Hypothalamus (tissue), 51 donors: ENCODE data around the gene NID2.

Experiments
- DNase-seq, 51 donors: peaks; one replicate each; lab custom pipeline; 2025; lab: John Stamatoyannopoulos, UW

NID2 gene

DNA sequence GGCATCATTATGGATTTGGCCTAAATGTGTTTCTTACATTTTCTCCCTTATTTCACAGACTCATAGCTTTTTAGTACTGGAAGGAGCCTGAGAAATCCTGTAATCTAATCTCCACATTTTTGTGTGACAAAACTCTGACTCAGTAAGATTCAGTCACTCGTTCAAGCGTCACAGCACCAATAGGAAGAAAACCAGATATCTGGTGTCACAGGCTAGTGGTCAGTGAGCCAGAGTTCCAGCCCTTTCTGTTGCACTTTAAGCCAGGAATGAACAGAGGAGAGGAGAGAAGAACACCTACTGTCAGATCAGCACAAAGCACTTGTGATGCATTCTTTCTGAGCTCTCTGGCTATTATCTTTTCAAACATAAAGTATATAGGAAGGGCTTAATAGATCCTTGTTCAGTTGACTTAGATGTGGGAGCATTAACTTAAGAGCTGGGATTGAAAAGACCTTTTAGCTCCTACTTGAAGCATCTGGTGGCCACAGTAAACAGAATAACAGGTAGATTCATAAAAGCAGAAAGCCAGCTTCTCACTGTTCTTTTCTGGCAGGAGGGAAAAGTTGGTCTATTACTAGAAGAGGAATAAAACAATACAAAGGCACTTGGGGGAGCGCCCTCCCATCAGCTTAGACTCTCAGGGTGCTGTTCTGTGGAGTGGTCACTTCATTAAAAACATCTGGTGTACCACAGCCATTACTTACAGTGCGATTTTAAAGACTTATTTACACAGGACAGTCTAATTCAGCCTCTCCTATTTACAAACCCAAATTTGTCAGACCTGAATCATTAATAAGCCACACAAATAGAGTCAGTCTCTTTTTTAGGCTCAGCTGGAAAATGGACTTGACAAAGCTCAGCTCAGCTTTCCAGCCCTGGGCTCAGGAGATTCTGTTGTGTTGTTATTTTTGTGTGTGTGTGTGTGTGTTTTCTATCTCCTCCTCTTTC lies 12.2 kb upstream of the NID2 start:
- DNase-seq, result no peak

GRCh38 chr14:52080158-52080800 lies 11.4 kb upstream of the NID2 start:
- DNase-seq, result no peak

GRCh38 chr14:52079239-52079959 lies 10.5 kb upstream of the NID2 start:
- DNase-seq, result no peak

DNA sequence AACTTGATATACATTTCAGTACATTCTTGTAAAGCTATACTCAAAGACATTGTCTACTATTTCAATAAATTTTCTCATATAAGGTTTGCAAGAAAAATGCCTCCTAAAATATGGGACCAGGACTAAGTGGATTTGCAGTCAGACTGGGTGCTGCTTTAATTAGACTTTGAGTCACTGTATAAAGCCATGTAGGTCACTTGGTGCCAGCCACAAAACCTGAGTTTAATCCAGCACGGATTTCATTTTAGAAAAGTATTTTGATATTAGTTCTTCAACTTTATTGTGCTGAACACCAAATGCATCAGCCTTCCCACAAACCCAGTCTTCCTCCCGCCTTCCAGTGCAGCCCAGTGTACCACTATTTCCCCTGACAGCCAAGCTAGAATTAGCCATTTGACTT lies 9.9 kb upstream of the NID2 start:
- DNase-seq, result no peak

DNA sequence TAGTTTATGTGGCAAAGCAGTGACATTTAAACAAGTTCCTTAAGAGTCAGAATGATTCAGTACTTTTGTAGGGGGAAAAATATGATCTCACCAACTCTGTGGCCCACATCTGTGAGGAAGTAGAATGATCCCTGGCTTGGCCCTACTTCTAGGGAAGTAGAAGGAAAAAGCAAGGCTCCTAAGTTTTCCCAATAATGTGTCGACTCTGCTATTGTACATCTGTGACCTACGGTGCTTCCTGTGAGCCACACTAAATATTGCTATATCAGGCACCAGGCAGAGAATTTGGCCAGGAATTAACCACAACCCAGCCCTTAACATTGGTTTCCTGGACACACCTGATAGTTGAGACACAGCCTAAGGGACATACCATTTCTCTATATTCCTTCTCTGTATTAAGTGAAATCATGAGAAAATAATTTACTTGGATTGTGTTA lies 9.3 kb upstream of the NID2 start:
- DNase-seq, result no peak

DNA sequence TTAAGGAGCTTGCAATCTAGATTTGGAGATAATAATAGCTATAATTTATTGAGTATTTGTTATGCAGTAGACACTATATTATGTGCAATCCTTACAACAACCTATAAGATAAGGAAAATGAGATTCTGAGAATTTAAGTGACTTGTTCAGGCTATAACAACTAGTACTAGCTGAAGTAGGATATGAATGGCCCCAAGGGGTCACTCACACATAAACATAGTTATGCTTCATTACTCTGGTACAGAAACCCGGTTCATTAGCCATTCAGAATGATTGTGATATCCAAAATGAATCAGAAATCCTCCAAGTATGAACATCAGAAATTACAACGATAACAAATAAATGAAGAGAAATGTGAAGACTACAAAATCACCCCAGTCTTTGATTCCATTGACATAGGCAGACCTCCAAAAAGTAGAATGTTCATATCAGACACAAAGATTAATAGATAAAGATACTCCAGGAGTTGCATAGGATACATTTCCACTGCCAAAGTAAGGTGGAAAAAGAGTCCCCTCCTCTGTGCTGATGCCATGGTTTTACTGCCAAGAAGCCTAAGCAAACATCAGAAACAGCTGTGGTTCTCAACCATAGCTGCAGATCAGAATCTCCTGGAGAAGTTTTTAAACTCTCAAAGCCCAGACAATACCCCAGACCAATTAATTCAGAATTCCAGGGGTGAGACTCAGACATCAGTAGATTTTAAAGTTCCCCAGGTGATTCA lies 8.6 kb upstream of the NID2 start:
- peak in 1 of 51 donors; percentile 3 for DNase-seq

GRCh38 chr14:52076334-52076733 lies 7.5 kb upstream of the NID2 start:
- DNase-seq, result no peak

- DNase-seq, result no peak
Measured at GRCh38 chr14:52075371-52075770, 6.5 kb upstream of the NID2 start.

- no peak for DNase-seq
Measured at GRCh38 chr14:52073251-52073650, 4.4 kb upstream of the NID2 start.

DNA sequence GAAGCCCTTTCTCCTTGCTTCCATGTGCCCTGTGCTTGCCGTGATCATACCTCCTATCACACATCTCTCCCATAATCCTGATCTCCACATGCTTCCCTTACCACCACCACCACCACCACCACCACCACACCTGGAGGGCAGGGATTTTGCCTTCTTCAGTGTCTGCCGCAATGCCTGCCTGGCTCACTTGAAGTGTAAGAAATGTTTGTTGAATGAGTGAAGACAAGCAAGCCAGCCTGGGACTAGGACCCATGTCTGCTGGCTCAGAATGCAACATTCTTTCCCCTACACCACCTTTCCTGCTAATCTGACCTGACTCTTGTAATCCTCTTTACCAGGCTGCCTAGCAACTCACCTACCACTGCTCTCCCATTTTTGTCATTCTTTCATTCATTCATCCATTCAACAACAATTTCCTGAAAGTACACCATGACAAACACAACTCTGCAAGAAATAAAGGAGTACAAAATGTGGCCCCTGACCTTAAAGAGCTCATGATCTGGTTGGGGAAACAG lies 3.5 kb upstream of the NID2 start:
- DNase-seq, result no peak

DNA sequence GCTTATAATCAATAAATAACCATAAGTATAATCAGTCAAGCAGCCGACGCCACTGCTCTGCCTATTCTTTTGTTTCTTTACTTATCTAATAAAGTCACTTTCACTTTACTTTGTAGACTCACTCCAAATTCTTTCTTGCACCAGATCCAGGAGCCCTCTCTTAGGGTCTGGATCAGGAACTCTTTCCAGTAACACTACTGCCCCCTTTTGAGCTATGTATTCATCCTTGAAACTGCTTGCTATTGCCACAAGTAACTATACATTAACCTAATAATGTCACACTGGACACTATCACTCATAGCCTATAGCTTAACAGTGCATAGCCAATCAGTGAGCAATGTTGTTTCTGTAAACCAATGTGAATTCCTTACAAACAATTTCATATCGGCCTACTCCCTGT lies 2.8 kb upstream of the NID2 start:
- peak in 1 of 51 donors; percentile 43 for DNase-seq

DNA sequence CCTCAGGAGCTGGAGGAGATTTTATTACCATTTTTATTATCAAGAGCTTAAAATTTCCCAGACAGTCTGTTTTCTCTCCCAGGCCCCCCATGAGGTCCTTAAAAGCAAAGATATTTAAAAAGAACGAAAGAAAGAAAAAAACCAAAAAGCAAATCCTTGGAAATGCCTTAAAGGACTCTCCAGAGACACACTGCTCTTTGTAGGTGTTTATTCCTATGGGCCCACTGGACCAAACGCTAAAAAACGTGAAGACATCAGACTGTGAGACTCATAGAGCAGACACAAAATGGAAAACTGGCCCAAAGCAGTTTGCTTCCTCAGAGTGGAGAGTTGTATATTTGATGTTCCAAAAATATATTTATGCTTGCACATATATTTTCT lies 1.2 kb upstream of the NID2 start:
- no peak for DNase-seq

GRCh38 chr14:52069307-52070050 lies 620 bp upstream of the NID2 start:
- DNase-seq, result peak in 15 of 51 donors; percentile 27 to 62 (median 42)

DNA sequence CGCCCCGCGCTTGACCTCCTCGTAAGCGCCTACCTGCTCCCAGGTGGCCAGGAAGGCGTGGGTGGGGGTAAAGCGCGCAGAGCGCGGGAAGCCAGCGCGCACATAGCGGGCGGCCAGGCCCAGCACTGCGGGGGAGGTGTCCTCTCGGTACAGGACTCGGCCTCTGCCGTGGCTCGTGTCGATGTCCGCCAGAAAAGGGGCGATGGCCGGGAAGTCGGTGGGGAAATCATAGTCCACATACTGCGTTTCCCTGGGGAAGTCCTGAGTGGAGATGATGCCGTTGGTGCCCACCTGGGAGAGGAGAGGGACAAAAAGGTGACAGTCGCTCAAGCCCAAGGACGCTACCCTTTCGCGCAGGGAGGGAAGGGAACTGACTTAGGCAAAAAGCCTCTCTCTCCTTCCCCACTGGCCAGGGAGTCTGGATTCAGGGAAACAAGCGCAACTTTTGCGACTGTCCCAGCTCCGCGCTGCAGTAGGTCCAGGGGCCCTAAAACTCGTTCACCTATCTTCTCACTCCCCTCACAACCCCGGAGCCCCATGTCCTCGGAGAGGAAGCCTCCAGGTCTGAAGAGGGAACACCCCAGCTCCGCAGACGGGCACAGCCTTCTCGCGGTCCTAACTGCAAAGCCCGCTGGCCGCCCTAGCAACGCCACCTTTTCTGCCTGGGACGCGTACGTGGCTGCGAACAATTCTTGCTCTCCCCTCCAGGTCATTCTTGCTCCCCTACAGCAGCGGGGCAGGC lies 815 bp downstream of the NID2 start:
- peak in 4 of 51 donors; percentile 2 to 39 (median 24) for DNase-seq

- DNase-seq, result no peak
Measured at GRCh38 chr14:52064174-52064573, 4.7 kb downstream of the NID2 start.

GRCh38 chr14:52063052-52063462 lies 5.8 kb downstream of the NID2 start:
- no peak for DNase-seq

DNA sequence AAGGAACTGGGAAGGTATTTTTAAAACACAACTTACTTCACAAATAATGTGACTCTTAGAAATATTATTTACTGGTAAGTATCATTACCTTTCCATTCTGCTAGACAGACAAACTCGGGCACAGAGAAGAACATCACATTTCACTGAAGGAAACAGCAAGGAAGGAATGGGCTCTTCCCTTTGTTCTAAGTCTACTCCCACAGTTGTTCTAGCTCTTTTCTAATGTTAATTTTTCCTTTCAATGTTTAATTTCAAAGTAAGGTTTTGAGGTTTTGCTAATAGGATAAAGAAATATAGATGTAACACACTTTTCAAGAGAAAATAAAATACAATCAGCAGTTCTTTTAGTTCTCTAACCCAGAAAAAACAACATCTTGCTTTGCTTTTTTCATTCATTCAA lies 7.0 kb downstream of the NID2 start:
- DNase-seq, result no peak

GRCh38 chr14:52061390-52061789 lies 7.5 kb downstream of the NID2 start:
- no peak for DNase-seq

GRCh38 chr14:52060080-52060479 lies 8.8 kb downstream of the NID2 start:
- no peak for DNase-seq
